GM12878 (cell line): ENCODE data around the gene KCNAB2. TPM values are rescaled to one million over a fixed set of nuclear protein-coding genes. Genes with fewer than 3 reads are reported as not detected.

Experiments
- ATAC-seq: fragments of 200-7000 bp; cut with Tn5 transposase; 3 replicates; pipeline ENCODE4 v1.9.1; 2020; ENCODE audit warnings: mild to moderate bottlenecking, moderate library complexity
- BruUV-seq: library from RNA; stranded (reverse); fragments of 400-500 nt; replicated peaks from 2 replicates; lab custom pipeline; 2021; lab: Mats Ljungman, UMichigan
- CTCF ChIA-PET: fragments of 300-600 bp; sonication (Branson Sonifier 250); formaldehyde crosslinking; extraction: SDS; loops from one replicate; lab custom pipeline; 2021; ENCODE audit warnings: inconsistent platforms; lab: Yijun Ruan, JAX
- POLR2A ChIA-PET: fragments of 350-600 bp; formaldehyde crosslinking; extraction: SDS; loops from one replicate; lab custom pipeline; 2021; ENCODE audit warnings: inconsistent platforms; lab: Charles Lee
- RAD21 ChIA-PET: fragments of 300-600 bp; sonication (Branson Sonifier 250); formaldehyde crosslinking; loops from one replicate; lab custom pipeline; 2023; ENCODE audit warnings: antibody characterized with exemption; ENCODE audit not compliant: unreplicated experiment; lab: Charles Lee
- SMC1A ChIA-PET: fragments of 300-600 bp; sonication (Branson Sonifier 250); formaldehyde crosslinking; loops from one replicate; lab custom pipeline; 2023; ENCODE audit not compliant: unreplicated experiment, uncharacterized antibody; lab: Charles Lee
- DNase-seq: peaks from one replicate; pipeline ENCODE4 v3.0.0-alpha.2; 2011; ENCODE audit warnings: low read depth, low spot score
- FAIRE-seq: peaks from 3 replicates; lab custom pipeline; 2011; peaks lifted over from hg19 to GRCh38; lab: Jason Lieb, UNC
- H2AFZ ChIP-seq: 2 replicates; pipeline ENCODE4 v1.6.0; 2011; ENCODE audit warnings: low read depth, low read length, control low read depth; ENCODE audit not compliant: control insufficient read depth
- H3K27ac ChIP-seq: 2 replicates; pipeline ENCODE4 v1.5.1; 2011; ENCODE audit warnings: control low read depth; ENCODE audit not compliant: control insufficient read depth, insufficient read depth
- H3K27me3 ChIP-seq, 2 experiments: replicated peaks in 1 of 2; 2 replicates each; pipeline versions ENCODE4 v1.6.0 to v1.6.1; 2011; ENCODE audit warnings: low read length in 1 of 2; ENCODE audit not compliant: control insufficient read depth in 2 of 2, insufficient read depth in 2 of 2
- H3K36me3 ChIP-seq, 2 experiments: 2 replicates each; pipeline ENCODE4 v1.5.1; 2011; ENCODE audit warnings: low read length in 1 of 2; ENCODE audit not compliant: control insufficient read depth in 2 of 2, insufficient read depth in 2 of 2
- H3K4me1 ChIP-seq: 2 replicates; pipeline ENCODE4 v1.6.1; 2011; ENCODE audit warnings: mild to moderate bottlenecking, low read length, moderate library complexity, mixed read lengths; ENCODE audit not compliant: control insufficient read depth, insufficient read depth
- H3K4me2 ChIP-seq: 2 replicates; pipeline ENCODE4 v1.6.0; 2011; ENCODE audit warnings: control low read depth; ENCODE audit not compliant: control insufficient read depth, insufficient read depth
- H3K4me3 ChIP-seq: fragments of 200-600 bp; sonication (generic); 2 replicates; pipeline ENCODE4 v1.5.1; 2016
- H3K79me2 ChIP-seq: 2 replicates; pipeline ENCODE4 v1.6.0; 2011; ENCODE audit warnings: low read length; ENCODE audit not compliant: control insufficient read depth, insufficient read depth
- H3K9ac ChIP-seq: 2 replicates; pipeline ENCODE4 v1.8.0; 2011; ENCODE audit warnings: low read length, control low read depth, mixed read lengths; ENCODE audit not compliant: control insufficient read depth, insufficient read depth
- H3K9me3 ChIP-seq: replicated peaks from 3 replicates; pipeline ENCODE4 v1.5.1; 2011; ENCODE audit warnings: mild to moderate bottlenecking, low read length; ENCODE audit not compliant: control insufficient read depth, insufficient read depth
- H4K20me1 ChIP-seq: 2 replicates; pipeline ENCODE4 v1.6.0; 2011; ENCODE audit not compliant: control insufficient read depth, insufficient read depth
- CBX3 ChIP-seq: fragments of 200-600 bp; sonication (generic); IDR thresholded peaks from 2 replicates; pipeline ENCODE4 v1.6.1; 2016; ENCODE audit warnings: low read depth, borderline replicate concordance
- HSF1 ChIP-seq: fragments of 150-350 bp; IDR thresholded peaks from 2 replicates; pipeline ENCODE4 v1.6.1; 2014; ENCODE audit warnings: mild to moderate bottlenecking, low read depth, low read length
- IKZF2 ChIP-seq, 2 experiments: fragments of 450-650 bp; IDR thresholded peaks; 2 replicates each; pipeline ENCODE4 v1.6.1; 2017; ENCODE audit warnings: mild to moderate bottlenecking in 2 of 2, moderate library complexity in 2 of 2
- LARP7 ChIP-seq: fragments of 450-650 bp; IDR thresholded peaks from 2 replicates; pipeline ENCODE4 v1.6.1; 2017; ENCODE audit warnings: mild to moderate bottlenecking
- TBL1XR1 ChIP-seq: IDR thresholded peaks from 2 replicates; pipeline ENCODE4 v1.6.1; 2012; ENCODE audit warnings: low read depth, low read length, improper control_type of control experiment
- WGBS: methylation state at CpG from one replicate; pipeline ENCODE4 v1.1.6; 2016; ENCODE audit warnings: low lambda C conversion rate; ENCODE audit not compliant: insufficient replicate concordance, insufficient coverage; ENCODE audit errors: missing lambda C conversion rate; 5-methylcytosine and 5-hydroxymethylcytosine counted together
- in situ Hi-C: fragments of 300-500 bp; cut with MboI; formaldehyde crosslinking; loops from 9 replicates; pipeline ENCODE4 v1.14.3; 2018; ENCODE audit warnings: mixed read lengths
- intact Hi-C: fragments of 100-400 bp; cut with micrococcal nuclease; formaldehyde crosslinking; loops from one replicate; pipeline ENCODE4 v1.14.2; 2022; ENCODE audit not compliant: unreplicated experiment
- polyA plus RNA-seq, 11 experiments: library from polyadenylated mRNA; depleted of rRNA in 4 of 11; unstranded in 6 of 11; stranded (reverse) in 5 of 11; fragments of >200 nt; fragmentation: Nextera tagmentation in 4 of 11; fragmentation: Illumina TruSeq in 1 of 11; extraction: Ambion mirVana in 4 of 11; extraction: Trizol in 1 of 11; gene quantifications; 1 replicate in 1 of 11; 2 replicates in 10 of 11; pipeline versions ENCODE4 v1.2.1 to v1.2.3, GENCODE V29; 2011 to 2016; ENCODE audit warnings: inconsistent platforms in 2 of 11, missing spikeins in 2 of 11, low read depth in 1 of 11
- total RNA-seq, 4 experiments: library from RNA; depleted of rRNA in 3 of 4; stranded (reverse); fragments of >200 nt in 3 of 4; fragmentation: Illumina TruSeq in 1 of 4; extraction: Trizol in 1 of 4; gene quantifications; 2 replicates each; pipeline versions ENCODE4 v1.2.1 to v1.2.3, GENCODE V29; 2013 to 2021
- TF ChIP-seq, protein P1 (sequence below): IDR thresholded peaks from 2 replicates; pipeline ENCODE4 v1.6.1; 2011; ENCODE audit warnings: borderline replicate concordance, low read depth, mild to moderate bottlenecking, moderate library complexity, low read length; ENCODE audit not compliant: insufficient read depth, poor library complexity, severe bottlenecking
- TF ChIP-seq, protein P2 (sequence below): fragments of 450-650 bp; IDR thresholded peaks from 2 replicates; pipeline ENCODE4 v1.6.1; 2017; ENCODE audit warnings: mild to moderate bottlenecking, moderate library complexity

Gene KCNAB2
- total and polyA plus RNA-seq, 10 of the 15 experiments (the other 5 are each of a cell fraction or from before 2014, with no cell fraction given): 2.9 to 123 (median 62.4) TPM

GRCh38 chr1:6133146-6133895 lies 87.6 kb downstream of the KCNAB2 start:
- H3K4me2 ChIP-seq: no peak overlapping the region
- WGBS: 39% methylated on average over 15 of the region's 15 CpGs
- no peaks in the 10 kb centered on the region; the same call in 2 of the 3 replicates for H3K9me3 ChIP-seq
- no peak overlapping the region for H3K4me3 ChIP-seq
- no peaks in the 10 kb centered on the region for H4K20me1 ChIP-seq
- no peaks in the 10 kb centered on the region for H3K36me3 ChIP-seq
- H3K27me3 ChIP-seq: no peaks in the 10 kb centered on the region; a peak in 1 of 4 replicates
- ChIA-PET RAD21 (no interaction called here), CTCF (no interaction called here), SMC1A (no interaction called here), POLR2A (no interaction called here)
- H3K27ac ChIP-seq: no peak overlapping the region
- no peaks in the 10 kb centered on the region for H3K4me1 ChIP-seq
- TF ChIP-seq HSF1 (no peak), TBL1XR1 (no peak), IKZF2 (IDR thresholded peaks at IDR 0.05) (no peak), LARP7 (no peak), CBX3 (no peak)
- TF ChIP-seq, protein P1, sequence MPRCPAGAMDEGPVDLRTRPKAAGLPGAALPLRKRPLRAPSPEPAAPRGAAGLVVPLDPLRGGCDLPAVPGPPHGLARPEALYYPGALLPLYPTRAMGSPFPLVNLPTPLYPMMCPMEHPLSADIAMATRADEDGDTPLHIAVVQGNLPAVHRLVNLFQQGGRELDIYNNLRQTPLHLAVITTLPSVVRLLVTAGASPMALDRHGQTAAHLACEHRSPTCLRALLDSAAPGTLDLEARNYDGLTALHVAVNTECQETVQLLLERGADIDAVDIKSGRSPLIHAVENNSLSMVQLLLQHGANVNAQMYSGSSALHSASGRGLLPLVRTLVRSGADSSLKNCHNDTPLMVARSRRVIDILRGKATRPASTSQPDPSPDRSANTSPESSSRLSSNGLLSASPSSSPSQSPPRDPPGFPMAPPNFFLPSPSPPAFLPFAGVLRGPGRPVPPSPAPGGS: no peak
- TF ChIP-seq, protein P2, sequence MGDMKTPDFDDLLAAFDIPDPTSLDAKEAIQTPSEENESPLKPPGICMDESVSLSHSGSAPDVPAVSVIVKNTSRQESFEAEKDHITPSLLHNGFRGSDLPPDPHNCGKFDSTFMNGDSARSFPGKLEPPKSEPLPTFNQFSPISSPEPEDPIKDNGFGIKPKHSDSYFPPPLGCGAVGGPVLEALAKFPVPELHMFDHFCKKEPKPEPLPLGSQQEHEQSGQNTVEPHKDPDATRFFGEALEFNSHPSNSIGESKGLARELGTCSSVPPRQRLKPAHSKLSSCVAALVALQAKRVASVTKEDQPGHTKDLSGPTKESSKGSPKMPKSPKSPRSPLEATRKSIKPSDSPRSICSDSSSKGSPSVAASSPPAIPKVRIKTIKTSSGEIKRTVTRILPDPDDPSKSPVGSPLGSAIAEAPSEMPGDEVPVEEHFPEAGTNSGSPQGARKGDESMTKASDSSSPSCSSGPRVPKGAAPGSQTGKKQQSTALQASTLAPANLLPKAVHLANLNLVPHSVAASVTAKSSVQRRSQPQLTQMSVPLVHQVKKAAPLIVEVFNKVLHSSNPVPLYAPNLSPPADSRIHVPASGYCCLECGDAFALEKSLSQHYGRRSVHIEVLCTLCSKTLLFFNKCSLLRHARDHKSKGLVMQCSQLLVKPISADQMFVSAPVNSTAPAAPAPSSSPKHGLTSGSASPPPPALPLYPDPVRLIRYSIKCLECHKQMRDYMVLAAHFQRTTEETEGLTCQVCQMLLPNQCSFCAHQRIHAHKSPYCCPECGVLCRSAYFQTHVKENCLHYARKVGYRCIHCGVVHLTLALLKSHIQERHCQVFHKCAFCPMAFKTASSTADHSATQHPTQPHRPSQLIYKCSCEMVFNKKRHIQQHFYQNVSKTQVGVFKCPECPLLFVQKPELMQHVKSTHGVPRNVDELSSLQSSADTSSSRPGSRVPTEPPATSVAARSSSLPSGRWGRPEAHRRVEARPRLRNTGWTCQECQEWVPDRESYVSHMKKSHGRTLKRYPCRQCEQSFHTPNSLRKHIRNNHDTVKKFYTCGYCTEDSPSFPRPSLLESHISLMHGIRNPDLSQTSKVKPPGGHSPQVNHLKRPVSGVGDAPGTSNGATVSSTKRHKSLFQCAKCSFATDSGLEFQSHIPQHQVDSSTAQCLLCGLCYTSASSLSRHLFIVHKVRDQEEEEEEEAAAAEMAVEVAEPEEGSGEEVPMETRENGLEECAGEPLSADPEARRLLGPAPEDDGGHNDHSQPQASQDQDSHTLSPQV: no peak
- no peak for ATAC-seq
- no peak for DNase-seq
- H2AFZ ChIP-seq: no peak overlapping the region
- FAIRE-seq: no peak
- no TSS peak for BruUV-seq
- H3K9ac ChIP-seq: no peak overlapping the region
- no peaks in the 10 kb centered on the region for H3K79me2 ChIP-seq
- in situ Hi-C loops: no loop called here
- intact Hi-C loops: no loop called here
